SK-N-SH treated with all-trans-retinoic acid at 6 μM for 48 hours (cell line): ENCODE results near the gene EFNB2.

ENCODE experiments used
- ATAC-seq: fragments of 200-7000 bp; cut with Tn5 transposase; 3 replicates; pipeline ENCODE4 v1.9.1; 2020; ENCODE audit warnings: mild to moderate bottlenecking, moderate library complexity
- ARNTL ChIP-seq: fragments of 450-650 bp; formaldehyde crosslinking; IDR thresholded peaks from 2 replicates; pipeline ENCODE4 v1.5.0; 2020; ENCODE audit warnings: low read depth, mild to moderate bottlenecking, moderate library complexity, borderline replicate concordance
- CSDC2 ChIP-seq: fragments of 250-450 bp; sonication (Bioruptor Pico); IDR thresholded peaks from 2 replicates; pipeline ENCODE4 v1.5.0; 2020; ENCODE audit warnings: mild to moderate bottlenecking, moderate library complexity
- CSRNP3 ChIP-seq: fragments of 250-450 bp; sonication (Bioruptor Pico); IDR thresholded peaks from 2 replicates; pipeline ENCODE4 v1.5.1; 2021; ENCODE audit warnings: mild to moderate bottlenecking, moderate library complexity
- ESRRG ChIP-seq: fragments of 250-450 bp; sonication (Bioruptor Pico); IDR thresholded peaks from 2 replicates; pipeline ENCODE4 v1.6.1; 2021; ENCODE audit warnings: mild to moderate bottlenecking
- GLIS3 ChIP-seq: fragments of 250-450 bp; sonication (Bioruptor Pico); IDR thresholded peaks from 2 replicates; pipeline ENCODE4 v1.5.0; 2020; ENCODE audit warnings: mild to moderate bottlenecking, moderate library complexity
- ISL1 ChIP-seq: fragments of 250-450 bp; sonication (Bioruptor Pico); IDR thresholded peaks from 2 replicates; pipeline ENCODE4 v2.1.2; 2022; ENCODE audit warnings: mild to moderate bottlenecking, moderate library complexity
- OSR1 ChIP-seq: fragments of 250-450 bp; sonication (Bioruptor Pico); IDR thresholded peaks from 2 replicates; pipeline ENCODE4 v1.8.0; 2022; ENCODE audit warnings: moderate library complexity, mild to moderate bottlenecking, inconsistent platforms
- POU6F1 ChIP-seq: fragments of 250-450 bp; sonication (Bioruptor Pico); IDR thresholded peaks from 2 replicates; pipeline ENCODE4 v1.8.0; 2021; ENCODE audit warnings: low read depth, mild to moderate bottlenecking, moderate library complexity, borderline replicate concordance
- RARB ChIP-seq: fragments of 250-450 bp; sonication (Bioruptor Pico); IDR thresholded peaks from 2 replicates; pipeline ENCODE4 v1.8.0; 2021; ENCODE audit warnings: mild to moderate bottlenecking, moderate library complexity
- SNAI2 ChIP-seq: fragments of 250-450 bp; sonication (Bioruptor Pico); IDR thresholded peaks from 2 replicates; pipeline ENCODE4 v1.5.0; 2020; ENCODE audit warnings: mild to moderate bottlenecking, moderate library complexity
- TCF4 ChIP-seq: fragments of 250-450 bp; sonication (Bioruptor Pico); IDR thresholded peaks from 2 replicates; pipeline ENCODE4 v1.8.0; 2021; ENCODE audit warnings: mild to moderate bottlenecking, moderate library complexity, borderline replicate concordance
- TOX ChIP-seq: fragments of 250-450 bp; sonication (Bioruptor Pico); IDR thresholded peaks from 2 replicates; pipeline ENCODE4 v1.8.0; 2021; ENCODE audit warnings: mild to moderate bottlenecking, moderate library complexity, borderline replicate concordance
- ZC3H10 ChIP-seq: fragments of 250-450 bp; sonication (Bioruptor Pico); IDR thresholded peaks from 2 replicates; pipeline ENCODE4 v1.5.1; 2021; ENCODE audit warnings: mild to moderate bottlenecking, moderate library complexity
- ZFP3 ChIP-seq: fragments of 250-450 bp; sonication (Bioruptor Pico); IDR thresholded peaks from 2 replicates; pipeline ENCODE4 v1.5.0; 2020; ENCODE audit warnings: mild to moderate bottlenecking, moderate library complexity
- ZFP30 ChIP-seq: fragments of 450-650 bp; formaldehyde crosslinking; IDR thresholded peaks from 2 replicates; pipeline ENCODE4 v1.5.0; 2022; ENCODE audit warnings: mild to moderate bottlenecking, moderate library complexity
- ZNF565 ChIP-seq: fragments of 450-650 bp; formaldehyde crosslinking; conservative IDR thresholded peaks from 2 replicates; pipeline ENCODE4 v1.5.0; 2020; ENCODE audit warnings: low read depth, mild to moderate bottlenecking, moderate library complexity
- ZNF70 ChIP-seq: fragments of 450-650 bp; formaldehyde crosslinking; IDR thresholded peaks from 2 replicates; pipeline ENCODE4 v1.5.0; 2020; ENCODE audit warnings: mild to moderate bottlenecking, moderate library complexity
- ZNF8 ChIP-seq: fragments of 450-650 bp; formaldehyde crosslinking; IDR thresholded peaks from 2 replicates; pipeline ENCODE4 v1.5.0; 2020; ENCODE audit warnings: mild to moderate bottlenecking, moderate library complexity
- TF ChIP-seq, protein P1 (sequence below): fragments of 250-450 bp; sonication (Bioruptor Pico); IDR thresholded peaks from 2 replicates; pipeline ENCODE4 v1.5.0; 2020; ENCODE audit warnings: mild to moderate bottlenecking, moderate library complexity
- TF ChIP-seq, protein P2 (sequence below): fragments of 250-450 bp; sonication (Bioruptor Pico); IDR thresholded peaks from 2 replicates; pipeline ENCODE4 v1.8.0; 2020; ENCODE audit warnings: mild to moderate bottlenecking, moderate library complexity, borderline replicate concordance
- TF ChIP-seq, protein P3 (sequence below): fragments of 250-450 bp; sonication (Bioruptor Pico); IDR thresholded peaks from 2 replicates; pipeline ENCODE4 v1.5.1; 2020; ENCODE audit warnings: low read depth, mild to moderate bottlenecking, moderate library complexity

Gene EFNB2

DNA sequence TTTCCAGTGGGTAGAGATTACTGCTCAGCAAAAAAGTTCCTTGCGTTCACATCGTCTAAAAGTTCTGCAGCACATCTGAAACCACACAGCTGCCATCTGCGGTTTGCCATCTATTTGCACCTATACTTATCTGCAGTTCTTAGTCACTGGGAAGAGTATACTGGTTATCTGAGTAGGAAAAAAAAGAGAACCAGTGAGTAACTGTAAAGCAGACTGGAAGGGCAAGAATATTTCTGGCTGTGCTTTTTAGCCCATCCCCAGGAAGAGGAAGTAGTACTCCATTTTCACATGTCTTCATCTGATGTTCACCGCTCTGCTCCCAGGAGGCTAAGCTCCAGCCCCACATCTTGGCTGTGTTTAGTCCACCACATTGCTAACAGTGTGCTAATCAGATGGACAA is 35.6 kb downstream of the EFNB2 start:
- peak; percentile 26; the same call in 2 of the 3 replicates for ATAC-seq
- no peak for TF ChIP-seq ZNF8 (CRISPR knock-in tag)
- TF ChIP-seq OSR1 (CRISPR knock-in tag), result no peak
- no peak for TF ChIP-seq ESRRG (CRISPR knock-in tag)
- TF ChIP-seq SNAI2 (CRISPR knock-in tag), result no peak
- no peak for TF ChIP-seq POU6F1
- TF ChIP-seq GLIS3 (CRISPR knock-in tag), result no peak
- no peak for TF ChIP-seq ZNF70 (CRISPR knock-in tag)
- TF ChIP-seq ISL1 (CRISPR knock-in tag), result no peak
- no peak for TF ChIP-seq TOX (CRISPR knock-in tag)
- TF ChIP-seq, protein P1, sequence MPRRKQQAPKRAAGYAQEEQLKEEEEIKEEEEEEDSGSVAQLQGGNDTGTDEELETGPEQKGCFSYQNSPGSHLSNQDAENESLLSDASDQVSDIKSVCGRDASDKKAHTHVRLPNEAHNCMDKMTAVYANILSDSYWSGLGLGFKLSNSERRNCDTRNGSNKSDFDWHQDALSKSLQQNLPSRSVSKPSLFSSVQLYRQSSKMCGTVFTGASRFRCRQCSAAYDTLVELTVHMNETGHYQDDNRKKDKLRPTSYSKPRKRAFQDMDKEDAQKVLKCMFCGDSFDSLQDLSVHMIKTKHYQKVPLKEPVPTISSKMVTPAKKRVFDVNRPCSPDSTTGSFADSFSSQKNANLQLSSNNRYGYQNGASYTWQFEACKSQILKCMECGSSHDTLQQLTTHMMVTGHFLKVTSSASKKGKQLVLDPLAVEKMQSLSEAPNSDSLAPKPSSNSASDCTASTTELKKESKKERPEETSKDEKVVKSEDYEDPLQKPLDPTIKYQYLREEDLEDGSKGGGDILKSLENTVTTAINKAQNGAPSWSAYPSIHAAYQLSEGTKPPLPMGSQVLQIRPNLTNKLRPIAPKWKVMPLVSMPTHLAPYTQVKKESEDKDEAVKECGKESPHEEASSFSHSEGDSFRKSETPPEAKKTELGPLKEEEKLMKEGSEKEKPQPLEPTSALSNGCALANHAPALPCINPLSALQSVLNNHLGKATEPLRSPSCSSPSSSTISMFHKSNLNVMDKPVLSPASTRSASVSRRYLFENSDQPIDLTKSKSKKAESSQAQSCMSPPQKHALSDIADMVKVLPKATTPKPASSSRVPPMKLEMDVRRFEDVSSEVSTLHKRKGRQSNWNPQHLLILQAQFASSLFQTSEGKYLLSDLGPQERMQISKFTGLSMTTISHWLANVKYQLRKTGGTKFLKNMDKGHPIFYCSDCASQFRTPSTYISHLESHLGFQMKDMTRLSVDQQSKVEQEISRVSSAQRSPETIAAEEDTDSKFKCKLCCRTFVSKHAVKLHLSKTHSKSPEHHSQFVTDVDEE (CRISPR knock-in tag), result no peak
- TF ChIP-seq CSRNP3 (CRISPR knock-in tag), result no peak
- TF ChIP-seq, protein P2, sequence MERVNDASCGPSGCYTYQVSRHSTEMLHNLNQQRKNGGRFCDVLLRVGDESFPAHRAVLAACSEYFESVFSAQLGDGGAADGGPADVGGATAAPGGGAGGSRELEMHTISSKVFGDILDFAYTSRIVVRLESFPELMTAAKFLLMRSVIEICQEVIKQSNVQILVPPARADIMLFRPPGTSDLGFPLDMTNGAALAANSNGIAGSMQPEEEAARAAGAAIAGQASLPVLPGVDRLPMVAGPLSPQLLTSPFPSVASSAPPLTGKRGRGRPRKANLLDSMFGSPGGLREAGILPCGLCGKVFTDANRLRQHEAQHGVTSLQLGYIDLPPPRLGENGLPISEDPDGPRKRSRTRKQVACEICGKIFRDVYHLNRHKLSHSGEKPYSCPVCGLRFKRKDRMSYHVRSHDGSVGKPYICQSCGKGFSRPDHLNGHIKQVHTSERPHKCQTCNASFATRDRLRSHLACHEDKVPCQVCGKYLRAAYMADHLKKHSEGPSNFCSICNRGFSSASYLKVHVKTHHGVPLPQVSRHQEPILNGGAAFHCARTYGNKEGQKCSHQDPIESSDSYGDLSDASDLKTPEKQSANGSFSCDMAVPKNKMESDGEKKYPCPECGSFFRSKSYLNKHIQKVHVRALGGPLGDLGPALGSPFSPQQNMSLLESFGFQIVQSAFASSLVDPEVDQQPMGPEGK, result no peak

DNA sequence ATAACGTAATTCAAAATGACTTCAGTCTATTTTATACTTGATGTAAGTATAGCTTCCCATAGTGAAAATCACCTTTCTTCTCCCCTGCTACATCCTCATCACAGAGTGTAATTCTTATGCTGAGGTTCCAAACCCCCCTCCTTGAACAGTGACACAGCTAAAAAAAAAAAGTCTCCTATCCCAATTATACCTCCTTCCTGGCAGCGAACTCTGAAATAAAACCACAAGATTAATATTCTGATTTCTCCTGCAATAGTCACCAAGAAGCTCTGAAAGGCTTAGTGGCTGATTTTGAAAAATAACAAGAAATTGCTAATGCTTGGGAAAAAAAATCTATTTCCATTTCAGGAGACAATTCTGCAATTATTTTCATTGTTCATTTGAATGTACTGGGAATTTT is 36.3 kb downstream of the EFNB2 start:
- ATAC-seq, result peak; percentile 31
- TF ChIP-seq, protein P2, result no peak
- no peak for TF ChIP-seq ZFP3
- no peak for TF ChIP-seq ESRRG (CRISPR knock-in tag)
- no peak for TF ChIP-seq ARNTL
- no peak for TF ChIP-seq ZC3H10
- TF ChIP-seq ZNF8 (CRISPR knock-in tag), result no peak
- TF ChIP-seq, protein P1 (CRISPR knock-in tag), result no peak
- no peak for TF ChIP-seq RARB (CRISPR knock-in tag)
- TF ChIP-seq TCF4, result no peak
- TF ChIP-seq CSDC2 (CRISPR knock-in tag), result no peak
- TF ChIP-seq ZNF565 (CRISPR knock-in tag), result no peak
- TF ChIP-seq GLIS3 (CRISPR knock-in tag), result no peak
- no peak for TF ChIP-seq ZFP30 (CRISPR knock-in tag)
- TF ChIP-seq ZNF70 (CRISPR knock-in tag), result no peak
- TF ChIP-seq, protein P3, sequence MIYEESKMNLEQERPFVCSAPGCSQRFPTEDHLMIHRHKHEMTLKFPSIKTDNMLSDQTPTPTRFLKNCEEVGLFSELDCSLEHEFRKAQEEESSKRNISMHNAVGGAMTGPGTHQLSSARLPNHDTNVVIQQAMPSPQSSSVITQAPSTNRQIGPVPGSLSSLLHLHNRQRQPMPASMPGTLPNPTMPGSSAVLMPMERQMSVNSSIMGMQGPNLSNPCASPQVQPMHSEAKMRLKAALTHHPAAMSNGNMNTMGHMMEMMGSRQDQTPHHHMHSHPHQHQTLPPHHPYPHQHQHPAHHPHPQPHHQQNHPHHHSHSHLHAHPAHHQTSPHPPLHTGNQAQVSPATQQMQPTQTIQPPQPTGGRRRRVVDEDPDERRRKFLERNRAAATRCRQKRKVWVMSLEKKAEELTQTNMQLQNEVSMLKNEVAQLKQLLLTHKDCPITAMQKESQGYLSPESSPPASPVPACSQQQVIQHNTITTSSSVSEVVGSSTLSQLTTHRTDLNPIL (CRISPR knock-in tag), result no peak
- TF ChIP-seq POU6F1, result no peak
- no peak for TF ChIP-seq ISL1 (CRISPR knock-in tag)
